Mucosa of rectum (tissue), 2 donors: Measurements from ENCODE around the gene L3HYPDH.

Experiments
- H3K27ac ChIP-seq, 2 donors: one replicate each; pipeline ENCODE4 v1.7.0; 2013; ENCODE audit warnings: inconsistent platforms in 2 of 2, low read depth in 2 of 2, low read length in 2 of 2
- H3K27me3 ChIP-seq, 2 donors: one replicate each; pipeline ENCODE4 v1.7.0; 2013; ENCODE audit warnings: low read length in 2 of 2; ENCODE audit not compliant: control insufficient read depth in 2 of 2, insufficient read depth in 2 of 2
- H3K36me3 ChIP-seq, 2 donors: one replicate each; pipeline ENCODE4 v1.7.0; 2013; ENCODE audit warnings: low read length in 2 of 2; ENCODE audit not compliant: control insufficient read depth in 2 of 2, insufficient read depth in 2 of 2
- H3K4me1 ChIP-seq, 2 donors: one replicate each; pipeline ENCODE4 v1.7.0; 2013; ENCODE audit warnings: low read length in 2 of 2, mild to moderate bottlenecking in 1 of 2; ENCODE audit not compliant: control insufficient read depth in 2 of 2, insufficient read depth in 2 of 2
- H3K4me3 ChIP-seq, 2 donors: one replicate each; pipeline ENCODE4 v1.7.0; 2013; ENCODE audit warnings: low read length in 2 of 2
- H3K9ac ChIP-seq, 2 donors: one replicate each; pipeline ENCODE4 v1.7.0; 2013; ENCODE audit warnings: low read length in 2 of 2, low read depth in 1 of 2, mild to moderate bottlenecking in 1 of 2
- H3K9me3 ChIP-seq, 2 donors: one replicate each; pipeline ENCODE4 v1.7.0; 2013; ENCODE audit warnings: low read length in 2 of 2; ENCODE audit not compliant: control insufficient read depth in 2 of 2
- donor health status: healthy.
- donor health status: Normal muscosa, but diverticular disease.

The L3HYPDH gene

DNA sequence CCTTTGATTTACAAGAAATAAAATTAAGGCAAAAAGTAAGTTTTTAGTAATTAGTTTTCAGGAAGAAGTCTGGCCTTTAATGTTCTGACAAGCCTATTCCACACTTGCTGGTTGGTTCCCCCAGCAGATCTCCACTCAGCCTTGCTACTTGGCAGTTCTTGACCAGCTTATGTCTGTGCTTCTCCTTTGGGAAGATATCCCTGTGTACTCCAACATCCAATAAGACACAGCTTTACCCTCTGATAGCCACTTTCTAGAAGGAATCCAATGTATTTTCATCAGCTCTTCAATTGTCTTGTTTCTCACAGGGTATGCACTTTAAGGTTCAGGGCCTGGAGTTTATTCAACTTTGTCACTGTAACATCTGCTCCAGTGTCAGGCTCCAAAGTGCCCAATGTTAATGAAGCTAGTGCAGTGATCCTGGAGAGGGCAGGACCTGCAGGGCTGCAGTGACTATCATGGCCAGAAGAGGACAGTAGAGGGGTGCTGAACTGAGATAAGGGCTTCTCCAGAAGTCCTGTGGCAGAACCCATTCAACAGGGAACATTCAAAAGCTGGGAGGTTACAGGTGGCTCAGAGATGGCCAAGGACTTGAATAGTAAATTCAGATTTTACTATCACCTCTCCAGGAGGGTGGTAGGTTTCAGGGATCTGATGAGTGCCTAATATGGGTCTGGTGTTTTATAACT lies 23.0 kb upstream of the L3HYPDH start:
- Histone ChIP-seq H3K9me3 (no peaks in the 10 kb centered on the region), H3K4me1 (peaks cover 0 to 4% of the 10 kb centered on the region in 2 donors), H3K27ac (no peak overlapping the region), H3K9ac (no peak overlapping the region), H3K36me3 (peaks cover 4 to 8% of the 10 kb centered on the region in 2 donors), H3K27me3 (no peaks in the 10 kb centered on the region), H3K4me3 (no peak overlapping the region)

GRCh38 chr14:59503256-59503655 lies 19.0 kb upstream of the L3HYPDH start:
- no peaks in the 10 kb centered on the region for H3K9me3 ChIP-seq
- H3K4me3 ChIP-seq, result no peak overlapping the region
- no peak overlapping the region for H3K9ac ChIP-seq
- peaks cover 0 to 7% of the 10 kb centered on the region in 2 donors for H3K4me1 ChIP-seq
- peaks cover 8% of the 10 kb centered on the region in 2 donors for H3K36me3 ChIP-seq
- H3K27ac ChIP-seq, result no peak overlapping the region
- no peaks in the 10 kb centered on the region for H3K27me3 ChIP-seq

DNA sequence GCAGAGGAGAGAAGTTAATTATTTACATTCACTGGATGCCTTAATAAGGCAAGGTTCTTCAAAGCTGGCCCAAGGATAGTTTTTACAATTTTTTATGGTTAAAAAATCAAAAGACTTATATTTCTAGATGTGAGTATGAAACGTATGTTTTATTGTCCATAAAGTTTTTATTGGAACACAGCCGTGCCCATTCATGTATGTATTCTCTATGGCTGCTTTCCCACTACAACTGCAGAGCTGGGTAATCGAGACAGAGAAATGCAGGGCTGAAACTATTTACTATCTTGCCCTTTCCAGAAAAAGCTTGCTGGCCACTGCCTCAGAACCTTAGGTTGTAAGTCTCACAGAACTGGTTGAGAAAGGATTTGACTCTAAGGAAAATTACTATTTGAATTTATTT lies 16.5 kb upstream of the L3HYPDH start:
- Histone ChIP-seq H3K27me3 (no peaks in the 10 kb centered on the region), H3K27ac (no peak overlapping the region), H3K4me3 (no peak overlapping the region), H3K9ac (peak overlapping the region in 1 of 2 donors; percentile 14), H3K4me1 (peaks cover 0 to 7% of the 10 kb centered on the region in 2 donors), H3K36me3 (peaks cover 16 to 17% of the 10 kb centered on the region in 2 donors), H3K9me3 (no peaks in the 10 kb centered on the region)

GRCh38 chr14:59492384-59492783 lies 8.2 kb upstream of the L3HYPDH start:
- H3K9ac ChIP-seq, result no peak overlapping the region
- H3K27me3 ChIP-seq, result no peaks in the 10 kb centered on the region
- H3K4me1 ChIP-seq, result no peaks in the 10 kb centered on the region
- H3K27ac ChIP-seq, result no peak overlapping the region
- H3K4me3 ChIP-seq, result no peak overlapping the region
- no peaks in the 10 kb centered on the region for H3K9me3 ChIP-seq
- peaks cover 41 to 52% of the 10 kb centered on the region in 2 donors for H3K36me3 ChIP-seq

DNA sequence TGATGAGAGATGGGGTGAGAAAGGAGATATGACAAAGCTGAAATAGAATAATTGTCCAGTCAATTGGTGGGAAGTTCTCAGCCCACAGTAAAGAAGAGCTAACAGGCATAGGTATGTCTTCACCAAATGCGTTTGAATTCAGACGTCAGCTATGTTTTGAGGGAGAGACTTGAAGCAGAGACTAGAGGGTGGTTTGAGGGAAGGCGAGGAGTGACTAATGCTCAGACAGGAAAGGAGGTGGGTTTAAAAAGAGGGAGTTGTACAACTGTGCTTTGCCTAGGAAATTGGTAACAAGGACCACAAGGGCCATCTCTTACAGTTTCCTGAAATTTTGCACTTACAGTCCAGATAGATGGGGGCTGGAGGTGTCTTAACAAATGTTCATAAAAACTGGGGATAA lies 6.5 kb upstream of the L3HYPDH start:
- H3K9me3 ChIP-seq, result no peaks in the 10 kb centered on the region
- no peak overlapping the region for H3K27ac ChIP-seq
- peaks cover 35 to 44% of the 10 kb centered on the region in 2 donors for H3K36me3 ChIP-seq
- no peaks in the 10 kb centered on the region for H3K27me3 ChIP-seq
- peaks cover 4 to 8% of the 10 kb centered on the region in 2 donors for H3K4me1 ChIP-seq
- H3K9ac ChIP-seq, result no peak overlapping the region
- H3K4me3 ChIP-seq, result no peak overlapping the region

GRCh38 chr14:59484639-59485175 lies 499 bp upstream of the L3HYPDH start:
- Histone ChIP-seq H3K27ac (peak overlapping the region; percentile 85 to 89), H3K4me3 (peak overlapping the region; percentile 94 to 98), H3K4me1 (peaks cover 25% of the 10 kb centered on the region in 2 donors), H3K36me3 (peaks cover 7 to 8% of the 10 kb centered on the region in 2 donors), H3K27me3 (no peaks in the 10 kb centered on the region), H3K9ac (peak overlapping the region; percentile 87 to 91), H3K9me3 (no peaks in the 10 kb centered on the region)

DNA sequence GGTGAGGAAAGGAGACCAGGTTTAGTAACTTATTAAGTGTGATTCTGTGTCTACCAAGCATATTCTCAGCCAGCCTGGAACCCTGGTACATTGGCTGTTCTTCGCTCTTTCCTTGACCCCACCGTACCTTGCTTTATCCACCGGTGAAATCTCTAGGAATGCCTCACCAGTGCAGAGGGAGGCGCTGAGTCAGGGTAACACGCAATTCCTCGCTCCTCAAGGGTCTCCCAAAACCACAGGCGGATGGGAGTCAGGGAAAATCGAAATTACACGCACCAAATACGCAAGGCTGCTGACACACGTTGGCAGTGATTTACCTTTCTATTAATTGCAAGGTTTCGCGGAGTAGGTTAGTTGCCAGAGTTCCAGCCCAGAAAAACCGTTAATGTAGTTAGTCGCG lies 845 bp downstream of the L3HYPDH start:
- no peaks in the 10 kb centered on the region for H3K9me3 ChIP-seq
- no peaks in the 10 kb centered on the region for H3K27me3 ChIP-seq
- peak overlapping the region; percentile 94 to 98 for H3K4me3 ChIP-seq
- H3K9ac ChIP-seq, result peak overlapping the region; percentile 87 to 91
- peak overlapping the region; percentile 85 to 89 for H3K27ac ChIP-seq
- H3K36me3 ChIP-seq, result peaks cover under 1 to 2% of the 10 kb centered on the region in 2 donors
- peaks cover 25% of the 10 kb centered on the region in 2 donors for H3K4me1 ChIP-seq

DNA sequence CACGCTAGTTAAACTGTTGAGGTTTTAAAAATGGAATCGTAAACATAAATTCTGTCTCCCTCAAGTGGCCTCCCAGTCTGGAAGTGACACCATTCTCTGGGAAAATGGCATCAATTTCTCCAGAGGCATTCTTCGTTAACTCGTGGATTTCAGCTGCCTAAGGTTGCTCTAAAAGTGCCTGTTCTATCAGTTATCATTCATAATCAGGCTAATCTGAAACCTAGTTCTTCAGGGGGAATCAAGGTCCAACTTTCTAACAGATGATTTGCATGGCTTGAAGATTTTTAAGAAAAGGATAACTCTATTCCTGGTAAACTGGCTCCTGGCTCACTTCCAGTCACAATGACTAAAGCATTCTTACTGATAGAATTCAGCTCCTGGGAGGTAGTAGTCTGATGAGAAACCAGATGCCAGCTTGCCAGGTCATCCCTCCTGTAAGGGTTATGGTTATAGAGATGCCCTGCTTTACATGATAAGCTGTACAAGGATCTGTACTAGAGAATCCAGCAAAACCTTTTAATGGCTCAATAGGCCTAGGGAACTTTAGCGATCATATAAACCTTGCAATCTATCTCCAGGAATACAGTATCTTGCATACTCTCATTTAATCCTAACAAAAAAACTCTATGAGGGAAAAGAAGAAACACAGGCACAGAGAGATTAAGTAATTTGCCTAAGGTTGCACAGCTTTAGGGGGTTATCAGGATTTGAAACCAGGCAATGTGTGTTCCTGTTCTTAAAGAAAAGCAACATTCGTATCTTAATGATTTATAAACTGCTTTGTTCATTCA lies 1.5 kb downstream of the L3HYPDH start:
- peaks cover 25% of the 10 kb centered on the region in 2 donors for H3K4me1 ChIP-seq
- H3K9me3 ChIP-seq, result no peaks in the 10 kb centered on the region
- no peaks in the 10 kb centered on the region for H3K27me3 ChIP-seq
- peak overlapping the region in 1 of 2 donors; percentile 3 for H3K27ac ChIP-seq
- peaks cover 2 to 3% of the 10 kb centered on the region in 2 donors for H3K36me3 ChIP-seq
- H3K4me3 ChIP-seq, result peak overlapping the region; percentile 94 to 98
- H3K9ac ChIP-seq, result peak overlapping the region; percentile 87 to 91

DNA sequence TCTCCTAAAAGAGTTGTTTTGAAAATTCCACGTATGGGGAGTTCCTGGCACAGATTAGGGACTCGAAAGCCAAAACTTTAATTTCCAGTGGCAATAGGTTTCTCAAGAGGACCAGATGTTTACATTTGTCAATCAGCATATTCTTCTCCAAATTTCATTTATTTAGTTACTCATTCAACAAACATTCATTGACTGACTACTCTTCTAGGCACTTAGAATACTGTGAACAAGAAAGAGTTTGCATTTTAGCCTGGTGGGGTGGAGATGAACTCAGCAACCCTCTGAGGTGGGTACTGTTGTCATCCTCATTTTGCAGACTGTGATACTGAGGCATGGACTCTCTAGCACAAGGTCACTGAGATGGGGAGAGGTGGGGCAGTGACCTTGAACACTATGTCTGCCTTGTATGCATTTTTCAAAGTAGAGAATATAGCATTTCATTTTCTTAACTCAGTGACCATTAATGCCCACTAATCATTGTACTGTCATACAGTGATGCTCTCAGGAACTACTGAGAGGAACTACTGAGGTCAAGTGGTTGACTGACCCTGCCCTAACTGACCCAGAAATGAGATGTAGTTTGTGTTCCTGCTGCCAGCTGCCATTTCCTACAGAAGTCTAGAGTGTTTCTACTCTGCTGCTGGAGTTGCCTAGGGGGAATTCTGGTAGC lies 2.2 kb downstream of the L3HYPDH start:
- Histone ChIP-seq H3K9me3 (no peaks in the 10 kb centered on the region), H3K27ac (no peak overlapping the region), H3K36me3 (peaks cover 0 to 5% of the 10 kb centered on the region in 2 donors), H3K27me3 (no peaks in the 10 kb centered on the region), H3K4me3 (no peak overlapping the region), H3K9ac (no peak overlapping the region), H3K4me1 (peaks cover 25% of the 10 kb centered on the region in 2 donors)
